RWPE1 (cell line): ENCODE data around the gene THRB.

Experiments used
- CTCF ChIA-PET: fragments of 350-600 bp; sonication (Branson Sonifier 250); formaldehyde crosslinking; extraction: SDS; loops from one replicate; lab custom pipeline; 2021; lab: Yijun Ruan, JAX
- POLR2A ChIA-PET: fragments of 400-600 bp; formaldehyde crosslinking; extraction: SDS; loops from one replicate; lab custom pipeline; 2020; ENCODE audit warnings: antibody characterized with exemption; ENCODE audit not compliant: low non-redundant PET; lab: Yijun Ruan, JAX
- DNase-seq: peaks from one replicate; pipeline ENCODE4 v3.0.0; 2012; ENCODE audit warnings: low spot score
- H3K27ac ChIP-seq: fragments of 450-650 bp; 2 replicates; pipeline ENCODE4 v1.5.1; 2017
- CTCF ChIP-seq: fragments of 450-650 bp; conservative IDR thresholded peaks from 2 replicates; pipeline ENCODE4 v1.5.1; 2017; ENCODE audit warnings: low read depth, mild to moderate bottlenecking

THRB gene

GRCh38 chr3:24154013-24154695, 340.5 kb downstream of the THRB start:
- H3K27ac ChIP-seq = no peak overlapping the region
- DNase-seq = no peak
- POLR2A ChIA-PET = no interaction called here
- CTCF ChIA-PET = interaction anchor here (0.6 kb wide), 1 partner anchor 570 kb away, joined by 4 read pairs; no protein-coding TSS in a partner anchor
- no peak for TF ChIP-seq CTCF

- ChIA-PET CTCF (no interaction called here), POLR2A (no interaction called here)
- no peak for DNase-seq
- no peak for TF ChIP-seq CTCF
- H3K27ac ChIP-seq = no peak overlapping the region
Measured at GRCh38 chr3:24151594-24151993, 343.1 kb downstream of the THRB start.

- no peak for DNase-seq
- POLR2A ChIA-PET = no interaction called here
- H3K27ac ChIP-seq = no peak overlapping the region
- CTCF ChIA-PET = interaction anchor here (0.6 to 0.8 kb wide), 2 partner anchors 25 to 43 kb away, joined by 3 read pairs; no protein-coding TSS in a partner anchor
- no peak for TF ChIP-seq CTCF
Measured at GRCh38 chr3:24149032-24149431, 345.6 kb downstream of the THRB start.

GRCh38 chr3:24145981-24146822, 348.4 kb downstream of the THRB start:
- TF ChIP-seq CTCF = no peak
- ChIA-PET POLR2A (no interaction called here), CTCF (no interaction called here)
- H3K27ac ChIP-seq = peak overlapping the region; percentile 49; the same call in 1 of the 2 replicates
- peak; percentile 55 for DNase-seq

GRCh38 chr3:24145481-24145880, 349.2 kb downstream of the THRB start:
- ChIA-PET CTCF (no interaction called here), POLR2A (no interaction called here)
- DNase-seq = no peak
- no peak for TF ChIP-seq CTCF
- no peak overlapping the region for H3K27ac ChIP-seq

GRCh38 chr3:24142127-24142526, 352.5 kb downstream of the THRB start:
- DNase-seq = no peak
- TF ChIP-seq CTCF = no peak
- H3K27ac ChIP-seq = no peak overlapping the region
- ChIA-PET CTCF (no interaction called here), POLR2A (no interaction called here)
